GM19025 (cell line): ENCODE data around the gene NARF.
"Not testable (repeated sequence)": the region's sequence is repeated elsewhere in the genome, so short reads cannot be mapped to it uniquely, and the experiment has no call there.

Experiments used
- ATAC-seq: cut with Tn5 transposase; IDR thresholded peaks from one replicate; pipeline ENCODE4 v1.9.1; 2021; ENCODE audit warnings: mild to moderate bottlenecking, low read depth, moderate library complexity; ENCODE audit not compliant: unreplicated experiment

The NARF gene

GRCh38 chr17:82495844-82496528 is 37.4 kb downstream of the NARF start:
- ATAC-seq: no peak

- ATAC-seq: peak; percentile 47
Measured at GRCh38 chr17:82496529-82497434, 38.2 kb downstream of the NARF start.

- ATAC-seq: no peak
Measured at GRCh38 chr17:82497483-82498405, 39.2 kb downstream of the NARF start.

GRCh38 chr17:82502207-82502606 is 43.7 kb downstream of the NARF start:
- no peak for ATAC-seq

- no peak for ATAC-seq
Measured at GRCh38 chr17:82503094-82503727, 44.7 kb downstream of the NARF start.

GRCh38 chr17:82503728-82504308 is 45.3 kb downstream of the NARF start:
- no peak for ATAC-seq

GRCh38 chr17:82505296-82505695 is 46.8 kb downstream of the NARF start:
- ATAC-seq: no peak

GRCh38 chr17:82506402-82506801 is 47.9 kb downstream of the NARF start:
- ATAC-seq: peak; percentile 84

- no peak for ATAC-seq
Measured at GRCh38 chr17:82507631-82508175, 49.2 kb downstream of the NARF start.

- not testable (repeated sequence) for ATAC-seq
Measured at GRCh38 chr17:82511642-82512041, 53.1 kb downstream of the NARF start.

GRCh38 chr17:82513864-82514263 is 55.3 kb downstream of the NARF start:
- not testable (repeated sequence) for ATAC-seq

GRCh38 chr17:82517230-82517865 is 58.8 kb downstream of the NARF start:
- ATAC-seq: no peak

GRCh38 chr17:82518826-82519810 is 60.6 kb downstream of the NARF start, which contains the start of gene FOXK2:
Gene FOXK2 (plus strand): TSS chr17:82519732. CDS start chr17:82519889, 157 bp downstream.
- peak; percentile 93 for ATAC-seq

GRCh38 chr17:82519971-82520903 is 61.7 kb downstream of the NARF start:
- ATAC-seq: no peak

GRCh38 chr17:82524540-82524939 is 66.0 kb downstream of the NARF start:
- no peak for ATAC-seq

GRCh38 chr17:82525712-82526111 is 67.2 kb downstream of the NARF start:
- ATAC-seq: no peak

- no peak for ATAC-seq
Measured at GRCh38 chr17:82527898-82528297, 69.4 kb downstream of the NARF start.
